ENCODE measurements around the gene CCDC51.

Gene CCDC51

GRCh38 chr3:48419597-48419996 is 20.3 kb downstream of the CCDC51 start:
- H3K4me3 ChIP-seq (ENCODE audit: low read length), result no peak overlapping the region
- TF ChIP-seq CTCF (IDR thresholded peaks at IDR 0.05; ENCODE audit: insufficient read depth, low read depth, low read length, missing control alignments), result no peak
- no peak for DNase-seq (ENCODE audit: low read depth)

- no peak overlapping the region for H3K4me3 ChIP-seq (ENCODE audit: low read length)
- TF ChIP-seq CTCF (IDR thresholded peaks at IDR 0.05; ENCODE audit: insufficient read depth, low read depth, low read length, missing control alignments), result no peak
- DNase-seq (ENCODE audit: low read depth), result no peak
Observed at GRCh38 chr3:48419149-48419548, 20.8 kb downstream of the CCDC51 start.

GRCh38 chr3:48418651-48419050 is 21.3 kb downstream of the CCDC51 start:
- no peak for DNase-seq (ENCODE audit: low read depth)
- no peak for TF ChIP-seq CTCF (IDR thresholded peaks at IDR 0.05; ENCODE audit: insufficient read depth, low read depth, low read length, missing control alignments)
- no peak overlapping the region for H3K4me3 ChIP-seq (ENCODE audit: low read length)

- no peak for TF ChIP-seq CTCF (IDR thresholded peaks at IDR 0.05; ENCODE audit: insufficient read depth, low read depth, low read length, missing control alignments)
- H3K4me3 ChIP-seq (ENCODE audit: low read length), result no peak overlapping the region
Observed at GRCh38 chr3:48418140-48418539, 21.8 kb downstream of the CCDC51 start.

GRCh38 chr3:48417529-48418108 is 22.3 kb downstream of the CCDC51 start:
- no peak for DNase-seq (ENCODE audit: low read depth)
- TF ChIP-seq CTCF (IDR thresholded peaks at IDR 0.05; ENCODE audit: insufficient read depth, low read depth, low read length, missing control alignments), result no peak

More at GRCh38 chr3:48418140-48418539, 21.8 kb downstream of the CCDC51 start:
- no peak for DNase-seq (ENCODE audit: low read depth)

GRCh38 chr3:48416546-48416945 is 23.4 kb downstream of the CCDC51 start:
- DNase-seq (ENCODE audit: low read depth), result no peak
- no peak for TF ChIP-seq CTCF (IDR thresholded peaks at IDR 0.05; ENCODE audit: insufficient read depth, low read depth, low read length, missing control alignments)
- H3K4me3 ChIP-seq (ENCODE audit: low read length), result no peak overlapping the region

More at GRCh38 chr3:48417529-48418108, 22.3 kb downstream of the CCDC51 start:
- H3K4me3 ChIP-seq (ENCODE audit: low read length), result no peak overlapping the region

GRCh38 chr3:48416091-48416505 is 23.8 kb downstream of the CCDC51 start:
- DNase-seq (ENCODE audit: low read depth), result no peak
- H3K4me3 ChIP-seq (ENCODE audit: low read length), result no peak overlapping the region
- TF ChIP-seq CTCF (IDR thresholded peaks at IDR 0.05; ENCODE audit: insufficient read depth, low read depth, low read length, missing control alignments), result no peak
